GM23338 (cell line): ENCODE results near the gene LTBP2.

Source experiments
- EZH2phosphoT487 ChIP-seq: fragments of 200-600 bp; sonication (generic); IDR thresholded peaks from one replicate; pipeline ENCODE4 v1.8.1; 2018; ENCODE audit warnings: antibody characterized with exemption; ENCODE audit not compliant: unreplicated experiment
- JUNB ChIP-seq: IDR thresholded peaks from one replicate; pipeline ENCODE4 v1.6.1; 2016; ENCODE audit warnings: antibody characterized with exemption; ENCODE audit not compliant: unreplicated experiment
- POLR2AphosphoS5 ChIP-seq: IDR thresholded peaks from 2 replicates; pipeline ENCODE4 v1.6.1; 2016; ENCODE audit warnings: antibody characterized with exemption, low read depth
- REST ChIP-seq: IDR thresholded peaks from one replicate; pipeline ENCODE4 v1.6.1; 2018; ENCODE audit warnings: antibody characterized with exemption; ENCODE audit not compliant: unreplicated experiment
- TF ChIP-seq, protein P1 (sequence below), 2 experiments: fragments of 200-600 bp in 1 of 2; sonication (generic) in 1 of 2; conservative IDR thresholded peaks; 2 replicates each; pipeline versions ENCODE4 v1.5.1 to v1.6.1; 2016 to 2017; ENCODE audit warnings: antibody characterized with exemption in 2 of 2, low read depth in 2 of 2, mild to moderate bottlenecking in 2 of 2, moderate library complexity in 1 of 2

DNA sequence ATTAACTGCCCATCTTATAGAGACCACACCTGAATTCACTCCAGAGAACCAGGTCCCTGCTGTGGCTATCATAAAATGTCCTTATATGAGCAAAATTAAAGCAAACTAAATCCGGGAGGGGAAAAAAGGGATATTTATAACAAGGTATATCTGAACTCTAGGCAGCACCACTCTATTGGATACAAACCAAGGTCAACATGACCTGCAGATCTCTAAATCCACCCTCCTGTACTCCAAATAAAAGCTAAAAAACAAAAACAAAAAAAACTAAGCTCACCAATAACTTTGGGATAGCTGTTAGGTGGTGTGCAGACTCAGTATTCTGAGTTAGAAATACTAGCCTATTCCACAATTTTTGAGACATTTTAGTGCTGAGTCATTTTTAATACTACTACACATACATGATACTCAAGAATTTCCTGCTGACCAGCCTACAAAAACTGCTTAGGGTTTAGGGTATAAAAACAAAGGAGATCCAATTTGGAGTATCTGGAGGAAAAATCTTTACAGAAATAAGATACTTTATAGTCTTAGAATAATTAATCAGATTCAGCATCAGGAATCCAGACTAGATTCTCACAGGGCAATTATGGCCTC, 46.6 kb upstream of the LTBP2 start:
- TF ChIP-seq REST = no peak
- TF ChIP-seq, protein P1, sequence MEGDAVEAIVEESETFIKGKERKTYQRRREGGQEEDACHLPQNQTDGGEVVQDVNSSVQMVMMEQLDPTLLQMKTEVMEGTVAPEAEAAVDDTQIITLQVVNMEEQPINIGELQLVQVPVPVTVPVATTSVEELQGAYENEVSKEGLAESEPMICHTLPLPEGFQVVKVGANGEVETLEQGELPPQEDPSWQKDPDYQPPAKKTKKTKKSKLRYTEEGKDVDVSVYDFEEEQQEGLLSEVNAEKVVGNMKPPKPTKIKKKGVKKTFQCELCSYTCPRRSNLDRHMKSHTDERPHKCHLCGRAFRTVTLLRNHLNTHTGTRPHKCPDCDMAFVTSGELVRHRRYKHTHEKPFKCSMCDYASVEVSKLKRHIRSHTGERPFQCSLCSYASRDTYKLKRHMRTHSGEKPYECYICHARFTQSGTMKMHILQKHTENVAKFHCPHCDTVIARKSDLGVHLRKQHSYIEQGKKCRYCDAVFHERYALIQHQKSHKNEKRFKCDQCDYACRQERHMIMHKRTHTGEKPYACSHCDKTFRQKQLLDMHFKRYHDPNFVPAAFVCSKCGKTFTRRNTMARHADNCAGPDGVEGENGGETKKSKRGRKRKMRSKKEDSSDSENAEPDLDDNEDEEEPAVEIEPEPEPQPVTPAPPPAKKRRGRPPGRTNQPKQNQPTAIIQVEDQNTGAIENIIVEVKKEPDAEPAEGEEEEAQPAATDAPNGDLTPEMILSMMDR (conservative IDR thresholded peaks at IDR 0.05; ENCODE audit: low read depth in 2 of 2) = no peak
- no peak for TF ChIP-seq POLR2AphosphoS5
- TF ChIP-seq EZH2phosphoT487 = no peak
- no peak for TF ChIP-seq JUNB
